ENCODE measurements around the gene FAAP100.

The FAAP100 gene

GRCh38 chr17:81508639-81509206, 43.4 kb downstream of the FAAP100 start:
- Histone ChIP-seq H3F3A (ENCODE audit: low read depth) (peaks cover 14% of the 10 kb centered on the region), H3K9ac (ENCODE audit: low read depth, low read length, poor library complexity, severe bottlenecking) (peak overlapping the region; percentile 100), H3K79me2 (ENCODE audit: insufficient read depth, low read length) (peaks cover 62% of the 10 kb centered on the region), H4K20me1 (ENCODE audit: insufficient read depth, low read length, poor library complexity, severe bottlenecking) (peaks cover 50% of the 10 kb centered on the region), H3K9me3 (ENCODE audit: insufficient read depth, low read depth, low read length) (no peaks in the 10 kb centered on the region), H3K27me3 (ENCODE audit: insufficient read depth, low read length, poor library complexity, severe bottlenecking) (peaks cover 30% of the 10 kb centered on the region), H3K9me2 (replicated peaks; ENCODE audit: low read depth, low read length) (no peaks in the 10 kb centered on the region), H3K4me1 (ENCODE audit: insufficient read depth, low read length, poor library complexity, severe bottlenecking) (peaks cover 26% of the 10 kb centered on the region), H3K4me2 (ENCODE audit: low read depth, low read length, poor library complexity, severe bottlenecking) (peak overlapping the region; percentile 84), H3K4me3 (ENCODE audit: low read length, poor library complexity, severe bottlenecking) (peak overlapping the region; percentile 97), H3K36me3 (ENCODE audit: insufficient read depth, low read length) (peaks cover 39% of the 10 kb centered on the region), H2AFZ (ENCODE audit: low read length) (no peak overlapping the region)
- TF ChIP-seq CTCF (conservative IDR thresholded peaks at IDR 0.05; ENCODE audit: low read length) (no peak), EZH2phosphoT487 (IDR thresholded peaks at IDR 0.05; ENCODE audit: borderline replicate concordance) (no peak)

GRCh38 chr17:81503619-81504018, 48.5 kb downstream of the FAAP100 start:
- no peaks in the 10 kb centered on the region for H3K9me3 ChIP-seq (ENCODE audit: insufficient read depth, low read depth, low read length)
- H3K4me2 ChIP-seq (ENCODE audit: low read depth, low read length, poor library complexity, severe bottlenecking), result no peak overlapping the region
- no peak overlapping the region for H3K9ac ChIP-seq (ENCODE audit: low read depth, low read length, poor library complexity, severe bottlenecking)
- no peak overlapping the region for H2AFZ ChIP-seq (ENCODE audit: low read length)
- H3K36me3 ChIP-seq (ENCODE audit: insufficient read depth, low read length), result peaks cover 1% of the 10 kb centered on the region; the same call in 1 of the 2 replicates
- no peaks in the 10 kb centered on the region for H3K27me3 ChIP-seq (ENCODE audit: insufficient read depth, low read length, poor library complexity, severe bottlenecking)
- peaks cover 11% of the 10 kb centered on the region for H4K20me1 ChIP-seq (ENCODE audit: insufficient read depth, low read length, poor library complexity, severe bottlenecking)
- H3K79me2 ChIP-seq (ENCODE audit: insufficient read depth, low read length), result peaks cover 13% of the 10 kb centered on the region
- H3F3A ChIP-seq (ENCODE audit: low read depth), result peaks cover 7% of the 10 kb centered on the region
- TF ChIP-seq EZH2phosphoT487 (IDR thresholded peaks at IDR 0.05; ENCODE audit: borderline replicate concordance) (no peak), CTCF (conservative IDR thresholded peaks at IDR 0.05; ENCODE audit: low read length) (no peak)
- peaks cover 9% of the 10 kb centered on the region for H3K4me1 ChIP-seq (ENCODE audit: insufficient read depth, low read length, poor library complexity, severe bottlenecking)
- H3K4me3 ChIP-seq (ENCODE audit: low read length, poor library complexity, severe bottlenecking), result no peak overlapping the region
- no peaks in the 10 kb centered on the region for H3K9me2 ChIP-seq (replicated peaks; ENCODE audit: low read depth, low read length)

GRCh38 chr17:81502471-81503017, 49.6 kb downstream of the FAAP100 start:
- Histone ChIP-seq H3K4me1 (ENCODE audit: insufficient read depth, low read length, poor library complexity, severe bottlenecking) (peaks cover 1% of the 10 kb centered on the region), H4K20me1 (ENCODE audit: insufficient read depth, low read length, poor library complexity, severe bottlenecking) (peaks cover 3% of the 10 kb centered on the region), H3K9me2 (replicated peaks; ENCODE audit: low read depth, low read length) (no peaks in the 10 kb centered on the region), H3K4me3 (ENCODE audit: low read length, poor library complexity, severe bottlenecking) (no peak overlapping the region), H2AFZ (ENCODE audit: low read length) (no peak overlapping the region), H3K9me3 (ENCODE audit: insufficient read depth, low read depth, low read length) (no peaks in the 10 kb centered on the region), H3K79me2 (ENCODE audit: insufficient read depth, low read length) (peaks cover 2% of the 10 kb centered on the region; the same call in 1 of the 2 replicates), H3K9ac (ENCODE audit: low read depth, low read length, poor library complexity, severe bottlenecking) (no peak overlapping the region), H3K27me3 (ENCODE audit: insufficient read depth, low read length, poor library complexity, severe bottlenecking) (no peaks in the 10 kb centered on the region), H3K36me3 (ENCODE audit: insufficient read depth, low read length) (no peaks in the 10 kb centered on the region), H3K4me2 (ENCODE audit: low read depth, low read length, poor library complexity, severe bottlenecking) (no peak overlapping the region), H3F3A (ENCODE audit: low read depth) (peaks cover 2% of the 10 kb centered on the region; the same call in 1 of the 2 replicates)
- TF ChIP-seq EZH2phosphoT487 (IDR thresholded peaks at IDR 0.05; ENCODE audit: borderline replicate concordance) (no peak), CTCF (conservative IDR thresholded peaks at IDR 0.05; ENCODE audit: low read length) (no peak)

All from Loucy (cell line).